ENCODE results near the gene VPS72. TPM values are rescaled to one million over a fixed set of nuclear protein-coding genes. Genes with fewer than 3 reads are reported as not detected.

VPS72 gene
- total and polyA plus RNA-seq, 9 of the 15 experiments (the other 6 are each of a cell fraction or from before 2014, with no cell fraction given) = 7.2 to 131 (median 75.7) TPM

GRCh38 chr1:151137789-151138188 lies 52.2 kb downstream of the VPS72 start:
- Histone ChIP-seq H3K27me3 (ENCODE audit: control insufficient read depth in 2 of 2, insufficient read depth in 2 of 2, low read length in 2 of 2) (no peaks in the 10 kb centered on the region; a peak in 1 of 5 replicates), H3K9me1 (ENCODE audit: control insufficient read depth, insufficient read depth, low read length) (no peaks in the 10 kb centered on the region), H4K20me1 (replicated peaks; ENCODE audit: control insufficient read depth, insufficient read depth, low read length) (peaks cover 6% of the 10 kb centered on the region; the same call in 1 of the 2 replicates), H3K79me2 (ENCODE audit: control insufficient read depth, insufficient read depth, low read length) (no peaks in the 10 kb centered on the region), H3K36me3 (ENCODE audit: control insufficient read depth, insufficient read depth, low read length) (no peaks in the 10 kb centered on the region), H3K9me3 (replicated peaks; ENCODE audit: control insufficient read depth, insufficient read depth, low read depth, low read length) (no peaks in the 10 kb centered on the region), H3K9ac (ENCODE audit: insufficient read depth in 1 of 2, low read depth in 2 of 2, low read length in 2 of 2) (peak overlapping the region in 1 of 2 experiments; percentile 43; a peak in 1 of 4 replicates), H3K4me2 (ENCODE audit: insufficient read depth, low read length) (no peak overlapping the region), H3K4me3 (no peak overlapping the region), H3K4me1 (replicated peaks in 1 of 2; ENCODE audit: control insufficient read depth in 2 of 2, insufficient read depth in 2 of 2, low read length in 2 of 2) (peaks cover 2 to 21% of the 10 kb centered on the region in 2 experiments; a peak in 4 of 5 replicates), H2AFZ (ENCODE audit: low read depth, low read length) (no peak overlapping the region), H3K27ac (ENCODE audit: extremely low read depth, low read depth, low read length) (no peak overlapping the region)
- DNase-seq (ENCODE audit: extremely low read depth in 1 of 4, low spot score in 3 of 4) (no peak), ATAC-seq (peak; percentile 27), FAIRE-seq (no peak)
- intact Hi-C loops (cut with micrococcal nuclease) (no loop called here), in situ Hi-C loops (cut with MboI) (no loop called here)
- BruUV-seq (replicated peaks) = no TSS peak
- TF ChIP-seq, protein P1, sequence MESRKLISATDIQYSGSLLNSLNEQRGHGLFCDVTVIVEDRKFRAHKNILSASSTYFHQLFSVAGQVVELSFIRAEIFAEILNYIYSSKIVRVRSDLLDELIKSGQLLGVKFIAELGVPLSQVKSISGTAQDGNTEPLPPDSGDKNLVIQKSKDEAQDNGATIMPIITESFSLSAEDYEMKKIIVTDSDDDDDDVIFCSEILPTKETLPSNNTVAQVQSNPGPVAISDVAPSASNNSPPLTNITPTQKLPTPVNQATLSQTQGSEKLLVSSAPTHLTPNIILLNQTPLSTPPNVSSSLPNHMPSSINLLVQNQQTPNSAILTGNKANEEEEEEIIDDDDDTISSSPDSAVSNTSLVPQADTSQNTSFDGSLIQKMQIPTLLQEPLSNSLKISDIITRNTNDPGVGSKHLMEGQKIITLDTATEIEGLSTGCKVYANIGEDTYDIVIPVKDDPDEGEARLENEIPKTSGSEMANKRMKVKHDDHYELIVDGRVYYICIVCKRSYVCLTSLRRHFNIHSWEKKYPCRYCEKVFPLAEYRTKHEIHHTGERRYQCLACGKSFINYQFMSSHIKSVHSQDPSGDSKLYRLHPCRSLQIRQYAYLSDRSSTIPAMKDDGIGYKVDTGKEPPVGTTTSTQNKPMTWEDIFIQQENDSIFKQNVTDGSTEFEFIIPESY (CRISPR knock-in tag; IDR thresholded peaks at IDR 0.05) = peak; percentile 57; the same call in 1 of the 2 replicates
- no peak for TF ChIP-seq KAT8 (IDR thresholded peaks at IDR 0.05; ENCODE audit: low read depth)
- TF ChIP-seq ZNF146 (CRISPR knock-in tag; IDR thresholded peaks at IDR 0.05; ENCODE audit: unreplicated experiment) = no peak
- no peak for TF ChIP-seq GABPB1 (CRISPR knock-in tag; IDR thresholded peaks at IDR 0.05)
- no peak for TF ChIP-seq ZNF79 (CRISPR knock-in tag; IDR thresholded peaks at IDR 0.05; ENCODE audit: low read depth)
- peak; percentile 86 for TF ChIP-seq ZNF263 (CRISPR knock-in tag; IDR thresholded peaks at IDR 0.05; ENCODE audit: borderline replicate concordance)
- no peak for TF ChIP-seq NFE2L1 (tag; IDR thresholded peaks at IDR 0.05; ENCODE audit: borderline replicate concordance, low read depth)
- 52% methylated on average over 7 of the region's 7 CpGs for whole genome bisulfite sequencing (ENCODE audit: insufficient coverage, low coverage, missing lambda C conversion rate)
- CTCF ChIA-PET (ENCODE audit: low intra/inter-chr PET ratio) = no interaction called here
- POLR2A ChIA-PET = interaction anchor here (0.9 kb wide), 1 partner anchor 68 kb away, joined by 3 read pairs; no protein-coding TSS in a partner anchor

Measured in K562 (cell line).